HepG2 (cell line): ENCODE results near the gene SYNJ2. TPM values are rescaled to one million over a fixed set of nuclear protein-coding genes. Genes with fewer than 3 reads are reported as not detected.

ENCODE experiments used
- AKNA ChIP-seq: sonication (generic); formaldehyde crosslinking; IDR thresholded peaks from 2 replicates; pipeline ENCODE4 v1.4.0; 2020; ENCODE audit warnings: missing genetic modification reagents, borderline replicate concordance
- ATAD3A ChIP-seq: sonication (generic); formaldehyde crosslinking; IDR thresholded peaks from 2 replicates; pipeline ENCODE4 v1.4.0; 2020; ENCODE audit warnings: missing genetic modification reagents
- CENPX ChIP-seq: sonication (generic); formaldehyde crosslinking; IDR thresholded peaks from 2 replicates; pipeline ENCODE4 v1.9.0; 2021; ENCODE audit warnings: mild to moderate bottlenecking, missing genetic modification reagents, moderate library complexity
- KLF15 ChIP-seq: sonication (generic); formaldehyde crosslinking; IDR thresholded peaks from 2 replicates; pipeline ENCODE4 v1.8.1; 2023; ENCODE audit warnings: borderline replicate concordance, mild to moderate bottlenecking, inconsistent platforms, missing genetic modification reagents, mixed read lengths
- MXD4 ChIP-seq: IDR thresholded peaks from 2 replicates; pipeline ENCODE4 v1.6.1; 2016; ENCODE audit warnings: mild to moderate bottlenecking, missing biosample characterization, missing genetic modification reagents
- POLR2AphosphoS2 ChIP-seq: IDR thresholded peaks from 2 replicates; pipeline ENCODE4 v1.6.1; 2011; ENCODE audit warnings: low read depth, low read length, improper control_type of control experiment
- POLR2AphosphoS5 ChIP-seq: IDR thresholded peaks from 2 replicates; pipeline ENCODE4 v1.6.1; 2012; ENCODE audit warnings: low read depth, low read length
- RXRA ChIP-seq: sonication (generic); formaldehyde crosslinking; IDR thresholded peaks from 2 replicates; pipeline ENCODE4 v1.5.1; 2020; ENCODE audit warnings: missing genetic modification reagents
- USF2 ChIP-seq, 2 experiments: sonication (generic) in 1 of 2; formaldehyde crosslinking in 1 of 2; IDR thresholded peaks; 2 replicates each; pipeline versions ENCODE4 v1.5.1 to v1.6.1; 2011 to 2020; ENCODE audit warnings: borderline replicate concordance in 1 of 2, low read depth in 1 of 2, low read length in 1 of 2, mild to moderate bottlenecking in 1 of 2, missing genetic modification reagents in 1 of 2, moderate library complexity in 1 of 2
- YEATS4 ChIP-seq: sonication (generic); formaldehyde crosslinking; IDR thresholded peaks from 2 replicates; pipeline ENCODE4 v1.4.0; 2020; ENCODE audit warnings: missing genetic modification reagents, borderline replicate concordance
- ZBTB49 ChIP-seq: sonication (generic); formaldehyde crosslinking; IDR thresholded peaks from 2 replicates; pipeline ENCODE4 v1.4.0; 2020; ENCODE audit warnings: missing genetic modification reagents, borderline replicate concordance
- ZFX ChIP-seq: sonication (generic); formaldehyde crosslinking; IDR thresholded peaks from 2 replicates; pipeline ENCODE4 v1.4.0; 2020; ENCODE audit warnings: mild to moderate bottlenecking, low read depth, missing genetic modification reagents, moderate library complexity
- ZNF230 ChIP-seq: sonication (generic); formaldehyde crosslinking; IDR thresholded peaks from 2 replicates; pipeline ENCODE4 v1.4.0; 2020; ENCODE audit warnings: mild to moderate bottlenecking, missing genetic modification reagents
- ZNF354B ChIP-seq: sonication (generic); formaldehyde crosslinking; IDR thresholded peaks from 2 replicates; pipeline ENCODE4 v1.8.0; 2022; ENCODE audit warnings: mild to moderate bottlenecking, missing genetic modification reagents
- ZSCAN29 ChIP-seq: sonication (generic); formaldehyde crosslinking; conservative IDR thresholded peaks from 2 replicates; pipeline ENCODE4 v1.4.0; 2020; ENCODE audit warnings: mild to moderate bottlenecking, missing genetic modification reagents
- polyA plus RNA-seq, 8 experiments: library from polyadenylated mRNA; depleted of rRNA in 3 of 8; stranded (reverse) in 7 of 8; unstranded in 1 of 8; fragments of >200 nt; fragmentation: Illumina TruSeq in 4 of 8; extraction: Trizol in 4 of 8; gene quantifications; 2 replicates each; pipeline versions ENCODE4 v1.2.1 to v1.2.3, GENCODE V29; 2011 to 2016; ENCODE audit warnings: low read depth in 4 of 8, missing spikeins in 1 of 8, mixed read lengths in 1 of 8; ENCODE audit not compliant: insufficient read depth in 1 of 8
- total RNA-seq, 5 experiments: library from RNA; depleted of rRNA; stranded (reverse); fragments of >200 nt; fragmentation: Illumina TruSeq; extraction: Trizol; gene quantifications; 2 replicates each; pipeline ENCODE4 v1.2.3, GENCODE V29; 2016; ENCODE audit warnings: low read depth in 1 of 5
- TF ChIP-seq, protein P1 (sequence below): sonication (generic); formaldehyde crosslinking; IDR thresholded peaks from 2 replicates; pipeline ENCODE4 v1.4.0; 2020; ENCODE audit warnings: missing genetic modification reagents
- TF ChIP-seq, protein P2 (sequence below): sonication (generic); formaldehyde crosslinking; IDR thresholded peaks from 2 replicates; pipeline ENCODE4 v1.5.0; 2020; ENCODE audit warnings: missing genetic modification reagents

Gene SYNJ2
- total and polyA plus RNA-seq, 2 of the 13 experiments (the other 11 are each of a cell fraction or from before 2014, with no cell fraction given) = 39.1 to 57.6 TPM

- TF ChIP-seq ZBTB49 (CRISPR knock-in tag) = no peak
- TF ChIP-seq AKNA (CRISPR knock-in tag) = no peak; the same call in 1 of the 2 replicates
- peak; percentile 78 for TF ChIP-seq POLR2AphosphoS2
- peak; percentile 95; the same call in 1 of the 2 replicates for TF ChIP-seq RXRA
- peak; percentile 97 for TF ChIP-seq ZSCAN29 (CRISPR knock-in tag)
- no peak; the same call in 1 of the 2 replicates for TF ChIP-seq ZNF230 (CRISPR knock-in tag)
- TF ChIP-seq ZNF354B (CRISPR knock-in tag) = no peak
- TF ChIP-seq ATAD3A (CRISPR knock-in tag) = no peak
- peak; percentile 40; the same call in 1 of the 2 replicates for TF ChIP-seq MXD4
- TF ChIP-seq KLF15 (CRISPR knock-in tag) = no peak; the same call in 1 of the 2 replicates
- TF ChIP-seq ZFX (CRISPR knock-in tag) = peak; percentile 66; the same call in 1 of the 2 replicates
- TF ChIP-seq YEATS4 (CRISPR knock-in tag) = peak; percentile 53; the same call in 1 of the 2 replicates
- no peak for TF ChIP-seq POLR2AphosphoS5
- TF ChIP-seq CENPX = no peak
- TF ChIP-seq, protein P1, sequence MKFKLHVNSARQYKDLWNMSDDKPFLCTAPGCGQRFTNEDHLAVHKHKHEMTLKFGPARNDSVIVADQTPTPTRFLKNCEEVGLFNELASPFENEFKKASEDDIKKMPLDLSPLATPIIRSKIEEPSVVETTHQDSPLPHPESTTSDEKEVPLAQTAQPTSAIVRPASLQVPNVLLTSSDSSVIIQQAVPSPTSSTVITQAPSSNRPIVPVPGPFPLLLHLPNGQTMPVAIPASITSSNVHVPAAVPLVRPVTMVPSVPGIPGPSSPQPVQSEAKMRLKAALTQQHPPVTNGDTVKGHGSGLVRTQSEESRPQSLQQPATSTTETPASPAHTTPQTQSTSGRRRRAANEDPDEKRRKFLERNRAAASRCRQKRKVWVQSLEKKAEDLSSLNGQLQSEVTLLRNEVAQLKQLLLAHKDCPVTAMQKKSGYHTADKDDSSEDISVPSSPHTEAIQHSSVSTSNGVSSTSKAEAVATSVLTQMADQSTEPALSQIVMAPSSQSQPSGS (CRISPR knock-in tag) = peak; percentile 93
- TF ChIP-seq USF2 (IDR thresholded peaks at IDR 0.05; ENCODE audit: low read depth, low read length) = no peak
- TF ChIP-seq USF2 (CRISPR knock-in tag; IDR thresholded peaks at IDR 0.05; ENCODE audit: borderline replicate concordance) = no peak
- TF ChIP-seq, protein P2, sequence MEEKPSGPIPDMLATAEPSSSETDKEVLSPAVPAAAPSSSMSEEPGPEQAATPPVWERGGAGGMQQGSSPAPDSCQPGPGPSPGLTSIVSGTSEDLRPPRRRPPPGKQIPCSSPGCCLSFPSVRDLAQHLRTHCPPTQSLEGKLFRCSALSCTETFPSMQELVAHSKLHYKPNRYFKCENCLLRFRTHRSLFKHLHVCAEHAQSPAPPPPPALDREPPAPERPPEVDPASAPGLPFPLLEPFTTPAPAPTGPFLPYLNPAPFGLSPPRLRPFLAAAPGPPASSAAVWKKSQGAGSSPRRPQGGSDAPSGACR = peak; percentile 94; the same call in 1 of the 2 replicates
Observed at GRCh38 chr6:158011478-158011920, 29.8 kb downstream of the SYNJ2 start (continued).
